Measurements from ENCODE around the gene ZNF302.
"Not testable (repeated sequence)": the region's sequence is repeated elsewhere in the genome, so short reads cannot be mapped to it uniquely, and the experiment has no call there.

The ZNF302 gene

DNA sequence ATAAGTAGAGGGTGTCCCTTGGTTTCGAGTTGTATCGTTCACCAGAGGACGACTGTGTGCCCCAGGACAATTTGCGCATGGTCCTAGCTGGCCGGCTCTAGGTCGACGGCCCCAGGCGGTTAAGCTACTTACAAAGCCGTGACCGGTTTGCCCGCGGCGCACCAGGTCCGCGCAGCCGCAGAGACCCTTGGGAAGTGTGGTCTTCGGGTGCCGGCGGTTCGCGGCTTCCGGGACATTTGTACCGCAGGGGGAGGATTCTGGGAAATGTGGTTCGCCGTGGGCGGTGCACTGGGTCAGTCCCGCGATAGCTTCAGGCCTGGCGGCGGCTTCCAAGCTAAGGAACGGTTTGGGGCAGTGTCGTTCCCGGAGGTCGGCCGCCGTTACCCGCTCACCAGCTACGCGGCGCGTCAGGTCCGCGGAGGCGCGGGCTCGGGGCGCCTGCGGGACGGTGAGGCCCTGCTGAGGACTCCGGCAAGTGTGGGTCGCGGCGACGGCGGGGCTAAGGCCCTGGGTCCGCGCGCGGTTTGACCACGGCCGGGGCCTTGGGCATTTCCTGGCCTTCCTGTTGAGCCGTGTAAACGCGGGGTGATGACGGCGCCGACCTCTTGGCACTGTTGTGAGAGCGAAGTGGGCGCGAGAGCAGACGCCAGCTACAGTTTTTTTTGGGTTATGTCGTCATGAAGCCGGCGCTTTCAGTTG, at the start of gene ZNF302:
ZNF302 (plus strand) TSS at position 293 of the 699 bp plus-strand sequence. CDS start 1,127 bp downstream, outside the sequence.
- DNase-seq (ENCODE audit: low read depth in 2 of 2, low spot score in 1 of 2): peak; percentile 86 to 87

- no peak for DNase-seq (ENCODE audit: low read depth in 2 of 2, low spot score in 1 of 2)
Measured at GRCh38 chr19:34633802-34634201, 43.7 kb upstream of the ZNF302 start.

DNA sequence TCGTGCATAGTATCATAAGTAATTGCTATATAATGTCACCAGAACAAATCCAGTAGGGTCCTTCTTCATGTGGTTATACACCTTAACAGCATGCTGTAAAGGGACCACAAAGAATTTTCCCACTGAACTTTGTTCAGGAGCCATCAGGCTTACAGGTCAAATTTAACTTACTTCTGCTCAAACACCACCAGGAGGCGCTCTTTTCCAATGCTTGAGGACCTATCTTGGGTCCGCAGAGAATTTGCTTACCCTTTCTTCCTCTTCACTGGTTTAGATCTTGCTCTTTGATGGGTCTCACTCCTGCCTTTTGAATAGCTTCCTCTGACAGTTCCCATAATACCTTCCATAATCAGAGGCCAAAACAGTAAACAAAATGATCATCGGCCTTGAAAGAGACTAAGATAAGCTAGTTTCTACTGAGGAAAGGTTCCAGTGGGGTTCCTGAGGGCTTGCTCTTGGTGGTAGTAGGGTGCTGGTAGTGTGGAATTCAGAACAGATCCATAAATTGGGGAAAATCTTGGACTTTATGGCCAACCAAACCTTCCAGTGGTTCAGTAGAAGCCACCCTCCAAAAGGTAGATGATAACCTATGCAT, 37.9 kb upstream of the ZNF302 start:
- DNase-seq (ENCODE audit: low read depth in 2 of 2, low spot score in 1 of 2): peak; percentile 15 to 59

GRCh38 chr19:34642241-34642640, 35.2 kb upstream of the ZNF302 start:
- DNase-seq (ENCODE audit: low read depth in 2 of 2, low spot score in 1 of 2): no peak

- DNase-seq (ENCODE audit: low read depth in 2 of 2, low spot score in 1 of 2): no peak
Measured at GRCh38 chr19:34644991-34645461, 32.5 kb upstream of the ZNF302 start.

DNA sequence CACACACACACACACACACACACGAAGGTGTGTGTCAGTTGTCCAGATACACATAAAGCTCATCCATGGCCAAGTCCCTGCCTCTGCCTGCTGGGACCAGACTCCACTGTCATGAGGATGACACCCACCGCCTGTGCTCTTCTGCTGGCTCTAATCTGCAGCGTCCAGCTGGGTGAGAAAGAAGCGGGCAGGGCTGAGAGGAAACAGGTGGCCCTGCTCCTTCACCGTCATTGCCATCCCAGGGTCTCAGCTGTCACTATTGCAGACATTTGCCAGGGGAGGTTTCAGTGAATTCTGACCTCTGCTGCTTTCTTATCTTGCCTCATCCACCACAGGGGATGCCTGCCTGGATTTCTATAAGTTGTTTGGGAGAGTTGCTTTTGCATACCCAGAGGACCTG, 31.9 kb upstream of the ZNF302 start:
- no peak for DNase-seq (ENCODE audit: low read depth in 2 of 2, low spot score in 1 of 2)

DNA sequence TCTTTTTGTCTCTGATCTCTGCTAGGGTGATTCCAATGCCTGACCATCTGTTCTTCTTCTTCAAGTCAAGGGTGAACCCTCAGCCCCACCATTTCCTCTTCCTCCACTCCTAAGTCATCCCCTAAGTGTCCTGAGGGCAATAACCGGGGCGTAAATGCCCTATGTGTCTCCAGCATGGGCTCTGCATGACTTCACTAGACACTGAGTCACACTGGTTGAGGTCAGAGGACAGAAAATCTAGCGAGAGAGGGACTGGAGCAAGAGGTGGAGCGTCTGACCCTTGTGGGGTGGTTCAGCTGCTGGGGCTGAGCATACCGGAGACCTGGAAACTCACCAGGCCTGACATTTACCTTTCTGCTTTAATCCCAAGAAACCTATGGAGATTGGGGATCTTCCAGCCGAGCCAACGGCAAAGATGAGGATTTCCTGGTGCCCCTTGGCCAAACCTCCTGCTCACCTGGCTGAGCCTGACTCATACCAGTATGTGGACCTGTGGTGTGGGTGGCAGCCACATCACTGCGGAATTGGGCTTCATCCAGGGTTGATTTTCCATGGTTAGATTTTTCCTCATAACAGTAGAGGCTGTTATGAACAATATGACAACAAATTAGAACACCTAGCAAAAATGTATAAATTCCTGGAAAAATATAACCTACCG, 27.5 kb upstream of the ZNF302 start:
- DNase-seq (ENCODE audit: low read depth in 2 of 2, low spot score in 1 of 2): no peak

DNA sequence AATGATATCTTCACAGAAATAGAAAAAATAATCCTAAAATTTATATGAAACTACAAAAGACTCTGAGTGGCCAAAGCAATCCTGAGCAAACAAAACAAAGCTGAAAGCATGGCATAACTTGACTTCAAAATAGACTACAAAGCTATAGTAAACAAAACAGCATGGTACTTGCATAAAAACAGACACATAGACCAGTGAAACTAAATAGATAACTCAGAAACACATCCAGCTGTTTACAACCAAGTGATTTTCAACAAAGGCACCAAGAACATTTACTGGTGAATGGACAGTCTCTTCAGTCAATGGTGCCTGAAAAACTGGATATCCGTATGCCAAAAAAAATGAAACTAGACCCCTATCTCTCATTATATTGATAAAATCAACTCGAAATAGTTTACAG, 25.7 kb upstream of the ZNF302 start:
- no peak for DNase-seq (ENCODE audit: low read depth in 2 of 2, low spot score in 1 of 2)

- no peak for DNase-seq (ENCODE audit: low read depth in 2 of 2, low spot score in 1 of 2)
Measured at GRCh38 chr19:34654796-34655195, 22.7 kb upstream of the ZNF302 start.

DNA sequence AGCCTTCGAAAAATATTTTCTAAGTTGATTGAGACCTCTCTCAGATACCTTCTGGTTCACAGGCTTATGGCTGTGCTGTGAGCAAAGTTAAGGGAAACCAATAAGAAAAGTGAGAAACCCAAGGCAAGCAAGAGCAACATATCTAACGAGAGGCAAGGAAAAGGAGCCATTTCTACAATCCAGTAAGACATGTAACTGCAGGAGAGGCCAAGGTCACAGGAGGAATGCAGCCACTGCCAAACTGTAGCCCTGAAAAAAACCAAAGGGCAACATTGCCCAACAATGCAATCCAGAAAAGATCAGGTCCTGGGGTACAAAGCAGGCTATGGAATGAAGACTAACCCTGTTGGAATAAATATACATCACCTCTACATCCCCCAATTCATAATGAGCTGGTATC, 21.8 kb upstream of the ZNF302 start:
- DNase-seq (ENCODE audit: low read depth in 2 of 2, low spot score in 1 of 2): no peak

DNA sequence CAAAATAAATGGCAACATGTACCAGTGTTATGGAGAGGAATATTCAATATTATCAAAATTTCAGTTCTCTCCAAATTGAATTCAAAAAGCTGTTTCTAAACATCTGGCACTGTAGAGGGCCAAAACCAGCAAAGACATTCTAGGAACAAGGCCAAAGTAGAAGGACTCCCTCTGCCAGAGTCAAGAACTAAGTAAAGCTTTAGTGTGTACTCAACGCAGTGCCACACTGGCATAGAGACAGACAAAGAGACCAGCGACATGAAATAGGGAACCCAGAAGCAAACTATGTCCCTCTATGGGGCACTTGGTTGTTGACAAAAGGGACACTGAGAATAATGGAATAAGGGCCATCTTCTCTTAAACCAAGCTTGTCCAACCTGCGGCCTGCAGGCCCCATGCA, 16.1 kb upstream of the ZNF302 start:
- no peak for DNase-seq (ENCODE audit: low read depth in 2 of 2, low spot score in 1 of 2)

DNA sequence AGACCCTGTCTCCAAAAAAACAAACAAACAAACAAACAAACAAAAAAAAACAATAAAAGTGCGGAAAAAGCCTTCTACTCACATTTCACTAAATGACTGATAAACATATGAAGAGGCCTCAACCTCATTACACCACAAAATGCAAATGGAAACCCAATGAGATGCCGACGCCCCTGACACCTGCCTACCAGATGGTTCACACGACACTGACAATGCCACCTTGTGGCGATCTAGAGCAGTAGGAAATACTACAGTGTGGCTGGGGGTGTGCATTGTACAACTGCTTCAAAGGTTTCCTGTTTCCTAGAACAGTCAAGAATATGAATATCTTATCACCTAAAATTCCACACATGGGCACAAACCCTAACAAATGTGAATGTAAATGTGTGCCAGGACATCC, 14.6 kb upstream of the ZNF302 start:
- peak in 1 of 2 donors; percentile 14 for DNase-seq (ENCODE audit: low read depth in 2 of 2, low spot score in 1 of 2)

DNA sequence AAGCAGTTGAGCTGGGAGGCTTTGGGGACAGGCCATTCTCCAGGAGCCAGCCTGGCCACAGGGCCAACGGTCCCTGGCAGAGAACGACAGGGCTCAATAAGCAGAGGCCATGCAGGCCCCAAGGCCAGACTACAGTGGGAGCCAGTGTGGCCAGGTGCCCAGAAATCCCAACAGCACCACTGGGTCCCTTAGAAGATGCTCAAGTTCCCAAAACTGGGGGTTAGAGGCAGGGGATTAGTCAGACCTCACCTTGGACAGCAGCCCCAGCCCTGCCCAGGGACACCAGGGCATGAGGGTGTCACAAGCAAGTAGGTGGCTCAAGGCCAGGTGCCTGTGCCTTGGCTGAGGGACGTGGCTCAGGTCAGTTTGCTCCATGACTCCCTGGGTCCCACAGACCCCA, 13.3 kb upstream of the ZNF302 start:
- DNase-seq (ENCODE audit: low read depth in 2 of 2, low spot score in 1 of 2): no peak

- no peak for DNase-seq (ENCODE audit: low read depth in 2 of 2, low spot score in 1 of 2)
Measured at GRCh38 chr19:34664870-34665269, 12.6 kb upstream of the ZNF302 start.

DNA sequence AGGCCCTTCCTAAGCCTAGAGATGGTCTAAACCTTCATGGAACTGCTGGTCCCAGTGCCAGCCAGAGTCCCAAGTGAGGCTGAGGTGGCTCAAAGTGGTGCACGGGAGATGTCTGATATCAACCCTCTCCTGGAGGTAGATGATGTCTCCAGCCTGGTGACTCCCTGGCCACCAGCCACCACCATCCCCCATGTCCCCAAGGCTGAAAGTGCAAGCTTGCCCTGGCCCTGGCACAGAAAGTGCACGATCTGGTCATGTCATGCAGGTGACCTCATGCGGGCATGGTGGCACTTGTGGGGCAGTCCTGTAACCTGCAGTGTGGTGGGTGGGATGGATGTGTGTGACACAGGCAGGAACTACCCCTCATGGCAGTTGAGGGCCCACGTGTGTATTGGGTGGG, 12.2 kb upstream of the ZNF302 start:
- DNase-seq (ENCODE audit: low read depth in 2 of 2, low spot score in 1 of 2): not testable (repeated sequence)

- DNase-seq (ENCODE audit: low read depth in 2 of 2, low spot score in 1 of 2): no peak
Measured at GRCh38 chr19:34666200-34666957, 11.1 kb upstream of the ZNF302 start.

DNA sequence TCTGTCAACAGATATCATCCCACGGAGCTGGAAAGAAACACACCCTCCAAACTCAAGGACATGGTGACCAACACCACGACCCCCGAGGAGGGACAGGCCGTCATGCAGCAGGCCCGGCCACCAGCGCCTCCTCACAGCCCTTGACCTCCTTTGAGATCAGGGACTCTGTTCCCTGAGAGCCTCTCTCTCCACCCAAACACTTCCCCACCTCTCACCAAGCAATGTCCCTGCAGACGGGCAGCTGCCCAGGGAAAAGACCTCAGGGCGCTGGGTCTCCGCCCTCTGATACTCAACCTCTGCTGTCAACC, 10.6 kb upstream of the ZNF302 start:
- DNase-seq (ENCODE audit: low read depth in 2 of 2, low spot score in 1 of 2): no peak

GRCh38 chr19:34667349-34668076, 10.0 kb upstream of the ZNF302 start:
- DNase-seq (ENCODE audit: low read depth in 2 of 2, low spot score in 1 of 2): no peak

GRCh38 chr19:34668077-34668689, 9.3 kb upstream of the ZNF302 start:
- not testable (repeated sequence) for DNase-seq (ENCODE audit: low read depth in 2 of 2, low spot score in 1 of 2)

DNA sequence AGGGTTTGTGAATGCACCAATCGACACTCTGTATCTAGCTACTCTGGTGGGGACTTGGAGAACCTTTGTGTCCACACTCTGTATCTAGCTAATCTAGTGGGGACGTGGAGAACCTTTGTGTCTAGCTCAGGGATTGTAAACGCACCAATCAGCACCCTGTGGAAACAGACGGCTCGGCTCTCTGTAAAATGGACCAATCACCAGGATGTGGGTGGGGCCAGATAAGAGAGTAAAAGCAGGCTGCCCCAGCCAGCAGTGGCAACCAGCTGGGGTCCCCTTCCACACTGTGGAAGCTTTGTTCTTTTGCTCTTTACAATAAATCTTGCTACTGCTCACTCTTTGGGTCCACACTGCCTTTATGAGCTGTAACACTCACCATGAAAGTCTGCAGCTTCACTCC, 8.8 kb upstream of the ZNF302 start:
- DNase-seq (ENCODE audit: low read depth in 2 of 2, low spot score in 1 of 2): not testable (repeated sequence)

GRCh38 chr19:34669305-34669704, 8.2 kb upstream of the ZNF302 start:
- DNase-seq (ENCODE audit: low read depth in 2 of 2, low spot score in 1 of 2): no peak
